Lung (tissue), 12 donors: ENCODE measurements around the gene CCND3. TPM values are rescaled to one million over a fixed set of nuclear protein-coding genes. Genes with fewer than 3 reads are reported as not detected.

Source experiments
- ATAC-seq: fragments of 200-7000 bp; cut with Tn5 transposase; one replicate; pipeline ENCODE4 v1.9.1; 2020; ENCODE audit warnings: moderate number of reproducible peaks; ENCODE audit not compliant: insufficient read depth, low FRiP score
- DNase-seq, 3 donors: peaks; one replicate each; pipeline ENCODE4 v3.0.0-alpha.2; 2013 to 2017
- H3K27ac ChIP-seq, 2 donors: one replicate each; pipeline ENCODE4 v1.5.1; 2013; ENCODE audit warnings: mild to moderate bottlenecking in 2 of 2, moderate library complexity in 2 of 2, control low read depth in 1 of 2, inconsistent platforms in 1 of 2, low read depth in 1 of 2, low read length in 1 of 2
- H3K27me3 ChIP-seq, 3 donors: one replicate each; pipeline ENCODE4 v1.5.1; 2013; ENCODE audit warnings: low read length in 2 of 3; ENCODE audit not compliant: control insufficient read depth in 3 of 3, insufficient read depth in 3 of 3
- H3K36me3 ChIP-seq, 4 donors: one replicate each; pipeline ENCODE4 v1.5.1; 2013; ENCODE audit warnings: low read length in 4 of 4, mild to moderate bottlenecking in 1 of 4, moderate library complexity in 1 of 4; ENCODE audit not compliant: control insufficient read depth in 4 of 4, insufficient read depth in 4 of 4
- H3K4me1 ChIP-seq, 5 donors: one replicate each; pipeline ENCODE4 v1.5.1; 2013; ENCODE audit warnings: low read length in 5 of 5, mild to moderate bottlenecking in 2 of 5, moderate library complexity in 1 of 5; ENCODE audit not compliant: control insufficient read depth in 5 of 5, insufficient read depth in 5 of 5
- H3K4me3 ChIP-seq: one replicate; pipeline ENCODE4 v1.5.1; 2013; ENCODE audit warnings: mild to moderate bottlenecking, control low read depth, moderate library complexity
- H3K9ac ChIP-seq, 2 donors: one replicate each; pipeline ENCODE4 v1.5.1; 2013; ENCODE audit warnings: low read length in 2 of 2, control low read depth in 1 of 2; ENCODE audit not compliant: insufficient read depth in 1 of 2
- H3K9me3 ChIP-seq, 4 donors: one replicate each; pipeline ENCODE4 v1.5.1; 2013; ENCODE audit warnings: low read length in 3 of 4, mild to moderate bottlenecking in 1 of 4, moderate library complexity in 1 of 4; ENCODE audit not compliant: control insufficient read depth in 4 of 4, insufficient read depth in 3 of 4
- CTCF ChIP-seq: IDR thresholded peaks from 2 replicates; pipeline ENCODE4 v1.5.1; 2012; ENCODE audit warnings: mild to moderate bottlenecking; ENCODE audit errors: control extremely low read depth, extremely low read depth
- WGBS, 2 donors: extraction: QIAGEN DNeasy Blood & Tissue Kit; methylation state at CpG; one replicate each; pipeline ENCODE4 v1.1.7; 2013; 5-methylcytosine and 5-hydroxymethylcytosine counted together
- polyA plus RNA-seq, 2 donors: library from polyadenylated mRNA; stranded (reverse); fragments of 200-250 nt; gene quantifications; one replicate each; pipeline ENCODE4 v1.2.1, GENCODE V29; 2013
- total RNA-seq, 2 donors: library from RNA; depleted of rRNA in 1 of 2; stranded (reverse); fragments of >200 nt in 1 of 2; gene quantifications; one replicate each; pipeline ENCODE4 v1.2.1, GENCODE V29; 2014 to 2021
- donor health status: control.
- donor health status: control.
- donor health status: Bipolar disorder and iron deficiency.
- donor health status: healthy.
- donor health status: DM: yes; HTN: yes; CAD: no.

Gene CCND3
- total and polyA plus RNA-seq, 4 donors = 120 to 221 (median 158) TPM

- peak overlapping the region; percentile 78 to 94 for H3K27ac ChIP-seq
- peaks cover 17 to 37% (median 27%) of the 10 kb centered on the region in 5 donors for H3K4me1 ChIP-seq
- peak overlapping the region in 1 of 2 donors; percentile 42 for H3K9ac ChIP-seq
- H3K9me3 ChIP-seq = no peaks in the 10 kb centered on the region
- DNase-seq (no peak), ATAC-seq (peak; percentile 4)
- no peaks in the 10 kb centered on the region for H3K27me3 ChIP-seq
- peaks cover 0 to 3% (median under 1%) of the 10 kb centered on the region in 4 donors for H3K36me3 ChIP-seq
- peak overlapping the region; percentile 4 for H3K4me3 ChIP-seq
- no peak for TF ChIP-seq CTCF
- 39 to 44% methylated on average over 20 of the region's 20 CpGs for WGBS, 2 donors
These were observed 651 bp upstream of the CCND3 start for GRCh38 chr6:41942067-41942851.

- Histone ChIP-seq H3K9ac (peak overlapping the region in 1 of 2 donors; percentile 59), H3K4me1 (peaks cover 17 to 37% (median 27%) of the 10 kb centered on the region in 5 donors), H3K27me3 (no peaks in the 10 kb centered on the region), H3K36me3 (peaks cover 0 to 9% (median 2%) of the 10 kb centered on the region in 4 donors), H3K27ac (peak overlapping the region; percentile 34 to 81), H3K4me3 (peak overlapping the region; percentile 91), H3K9me3 (no peaks in the 10 kb centered on the region)
- DNase-seq (peak; percentile 33 to 45 (median 33)), ATAC-seq (peak; percentile 4)
- TF ChIP-seq CTCF = no peak
- 1% methylated on average over 34 to 38 of the region's 38 CpGs for WGBS, 2 donors
These were observed 789 bp downstream of the CCND3 start for GRCh38 chr6:41940759-41941279.

GRCh38 chr6:41939848-41940758 is 1.5 kb downstream of the CCND3 start:
- Histone ChIP-seq H3K27me3 (no peaks in the 10 kb centered on the region), H3K27ac (peak overlapping the region; percentile 34 to 81), H3K4me1 (peaks cover 17 to 37% (median 27%) of the 10 kb centered on the region in 5 donors), H3K9ac (peak overlapping the region in 1 of 2 donors; percentile 59), H3K9me3 (no peaks in the 10 kb centered on the region), H3K4me3 (peak overlapping the region; percentile 91), H3K36me3 (peaks cover 0 to 16% (median 7%) of the 10 kb centered on the region in 4 donors)
- ATAC-seq (no peak), DNase-seq (peak; percentile 17 to 26 (median 26))
- TF ChIP-seq CTCF = no peak
- 9 to 10% methylated on average over 26 to 27 of the region's 27 CpGs for WGBS, 2 donors
